Measurements from ENCODE around the gene MYH11.

Gene MYH11

DNA sequence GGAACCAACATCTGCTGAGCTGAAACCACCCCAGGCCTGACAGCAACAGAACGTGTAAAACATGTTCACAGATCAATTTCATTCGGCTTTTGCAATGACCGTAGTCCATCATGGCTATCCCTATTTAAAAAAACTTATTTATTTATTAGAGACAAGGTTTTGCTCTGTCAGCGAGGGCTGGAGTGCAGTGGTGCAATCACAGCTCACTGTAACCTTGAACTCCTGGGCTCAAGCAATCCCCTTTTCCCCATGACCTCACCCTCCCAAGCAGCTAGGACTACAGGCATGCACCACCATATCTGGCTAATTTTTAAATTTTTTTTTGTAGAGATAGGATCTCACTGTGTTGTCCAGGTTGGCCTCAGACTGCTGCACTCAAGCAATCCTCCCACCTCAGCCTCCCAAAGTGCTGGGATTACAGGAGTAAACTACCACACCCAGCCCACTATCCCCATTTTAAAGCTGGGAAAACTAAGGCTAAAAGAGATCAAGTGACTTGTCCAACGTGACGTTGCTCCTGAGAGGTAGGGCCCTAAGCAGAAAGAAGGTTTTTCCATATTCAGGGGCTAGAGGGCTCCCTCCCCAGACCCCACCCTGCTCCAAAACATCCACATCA is 77.7 kb downstream of the MYH11 start:
- H3K27ac ChIP-seq, result no peak overlapping the region
- POLR2A ChIA-PET (ENCODE audit: low non-redundant PET), result no interaction called here
- CTCF ChIA-PET, result no interaction called here
- TF ChIP-seq, protein P1, sequence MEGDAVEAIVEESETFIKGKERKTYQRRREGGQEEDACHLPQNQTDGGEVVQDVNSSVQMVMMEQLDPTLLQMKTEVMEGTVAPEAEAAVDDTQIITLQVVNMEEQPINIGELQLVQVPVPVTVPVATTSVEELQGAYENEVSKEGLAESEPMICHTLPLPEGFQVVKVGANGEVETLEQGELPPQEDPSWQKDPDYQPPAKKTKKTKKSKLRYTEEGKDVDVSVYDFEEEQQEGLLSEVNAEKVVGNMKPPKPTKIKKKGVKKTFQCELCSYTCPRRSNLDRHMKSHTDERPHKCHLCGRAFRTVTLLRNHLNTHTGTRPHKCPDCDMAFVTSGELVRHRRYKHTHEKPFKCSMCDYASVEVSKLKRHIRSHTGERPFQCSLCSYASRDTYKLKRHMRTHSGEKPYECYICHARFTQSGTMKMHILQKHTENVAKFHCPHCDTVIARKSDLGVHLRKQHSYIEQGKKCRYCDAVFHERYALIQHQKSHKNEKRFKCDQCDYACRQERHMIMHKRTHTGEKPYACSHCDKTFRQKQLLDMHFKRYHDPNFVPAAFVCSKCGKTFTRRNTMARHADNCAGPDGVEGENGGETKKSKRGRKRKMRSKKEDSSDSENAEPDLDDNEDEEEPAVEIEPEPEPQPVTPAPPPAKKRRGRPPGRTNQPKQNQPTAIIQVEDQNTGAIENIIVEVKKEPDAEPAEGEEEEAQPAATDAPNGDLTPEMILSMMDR (conservative IDR thresholded peaks at IDR 0.05; ENCODE audit: low read depth), result no peak
- DNase-seq (ENCODE audit: low spot score), result no peak

DNA sequence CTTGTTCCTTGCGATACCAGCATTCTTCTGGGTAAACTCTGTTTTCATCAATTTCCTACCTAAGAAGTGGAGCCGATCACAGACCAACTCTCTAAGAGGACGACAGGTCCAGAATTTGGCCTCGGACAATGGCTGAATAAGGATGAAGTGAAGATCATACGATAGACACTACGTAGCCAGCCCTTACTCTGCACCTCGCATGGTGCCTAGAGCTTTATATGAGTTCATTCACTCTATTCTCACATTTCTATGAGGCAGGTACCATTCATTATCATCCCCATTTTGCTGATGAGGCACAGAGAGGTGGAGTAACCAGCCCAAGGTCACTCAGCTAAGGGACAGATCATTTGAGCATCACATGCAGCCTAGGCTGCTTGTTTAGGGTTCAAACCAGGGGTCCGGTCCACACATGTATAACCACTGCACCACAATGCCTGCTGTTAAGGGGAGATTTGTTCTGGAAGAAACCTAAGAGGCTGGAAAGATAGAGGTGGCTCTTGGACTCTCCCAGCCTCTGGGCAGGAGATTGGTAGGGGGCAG is 78.6 kb downstream of the MYH11 start:
- ChIA-PET POLR2A (ENCODE audit: low non-redundant PET) (no interaction called here), CTCF (interaction anchor here (0.6 to 2.1 kb wide), 5 partner anchors 43 to 305 kb away, joined by 3 to 7 read pairs (median 3); no protein-coding TSS in a partner anchor)
- TF ChIP-seq, protein P1 (conservative IDR thresholded peaks at IDR 0.05; ENCODE audit: low read depth), result no peak
- no peak for DNase-seq (ENCODE audit: low spot score)
- no peak overlapping the region for H3K27ac ChIP-seq

DNA sequence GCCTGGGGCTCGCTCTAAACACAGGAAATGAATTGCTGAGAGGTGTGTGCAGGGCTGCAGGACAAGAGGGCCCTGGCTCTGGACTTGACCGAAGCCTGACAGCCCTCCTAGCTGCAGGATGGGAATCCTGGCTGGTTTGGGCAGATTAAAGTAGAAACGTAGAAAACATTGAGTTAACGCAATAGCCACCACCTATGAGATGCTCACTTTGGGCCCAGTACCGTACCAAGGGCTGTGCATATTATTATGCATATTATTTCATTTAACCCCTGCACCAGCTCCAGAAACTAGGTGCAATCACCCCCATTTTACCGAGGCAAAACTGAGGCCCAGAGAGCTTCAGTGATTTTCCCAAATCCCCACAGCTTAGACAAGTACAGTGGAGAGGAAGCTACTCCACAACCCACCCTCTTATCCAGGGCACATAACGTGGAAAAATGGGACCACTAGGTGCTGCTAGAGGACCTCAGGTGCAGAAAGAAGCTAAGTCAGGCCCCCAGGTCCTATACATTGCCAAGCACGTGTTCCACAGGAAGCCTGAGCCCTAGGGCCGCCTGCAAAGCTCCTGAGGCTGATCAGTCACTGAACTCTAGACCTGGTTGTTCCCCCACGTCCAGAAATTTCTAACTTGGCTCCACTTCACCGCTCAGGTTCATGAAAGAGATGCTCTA is 79.2 kb downstream of the MYH11 start:
- no peak overlapping the region for H3K27ac ChIP-seq
- ChIA-PET CTCF (interaction anchor here (0.6 to 2.1 kb wide), 6 partner anchors 44 to 306 kb away, joined by 3 to 7 read pairs (median 4); no protein-coding TSS in a partner anchor), POLR2A (ENCODE audit: low non-redundant PET) (no interaction called here)
- TF ChIP-seq, protein P1 (conservative IDR thresholded peaks at IDR 0.05; ENCODE audit: low read depth), result no peak; the same call in 1 of the 2 replicates
- DNase-seq (ENCODE audit: low spot score), result peak; percentile 49

DNA sequence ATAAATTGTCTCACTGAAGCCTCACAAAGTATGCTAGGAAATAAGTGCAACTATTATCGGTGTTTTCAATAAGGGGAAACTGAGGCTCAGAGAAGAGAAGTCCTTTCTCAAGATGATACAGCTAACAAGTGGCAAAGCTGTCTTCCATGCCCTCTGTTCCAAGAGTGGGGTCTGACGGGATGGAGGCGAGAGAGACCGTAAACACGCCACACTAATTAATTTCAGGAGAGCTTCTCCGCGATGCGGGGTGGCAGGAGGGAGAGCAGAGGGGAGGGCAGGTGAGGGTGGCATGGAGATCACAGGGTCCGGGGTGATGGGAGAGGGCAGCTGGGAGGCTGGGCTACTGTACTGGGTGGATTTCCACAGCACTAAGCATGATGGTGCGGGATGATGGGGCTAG is 80.3 kb downstream of the MYH11 start:
- ChIA-PET CTCF (interaction anchor here (0.6 to 2.1 kb wide), 2 partner anchors 32 to 45 kb away, joined by 3 to 7 read pairs; no protein-coding TSS in a partner anchor), POLR2A (ENCODE audit: low non-redundant PET) (interaction anchor here (0.6 kb wide), 1 partner anchor 25 kb away, joined by 3 read pairs; no protein-coding TSS in a partner anchor)
- no peak for DNase-seq (ENCODE audit: low spot score)
- TF ChIP-seq, protein P1 (conservative IDR thresholded peaks at IDR 0.05; ENCODE audit: low read depth), result no peak
- no peak overlapping the region for H3K27ac ChIP-seq

DNA sequence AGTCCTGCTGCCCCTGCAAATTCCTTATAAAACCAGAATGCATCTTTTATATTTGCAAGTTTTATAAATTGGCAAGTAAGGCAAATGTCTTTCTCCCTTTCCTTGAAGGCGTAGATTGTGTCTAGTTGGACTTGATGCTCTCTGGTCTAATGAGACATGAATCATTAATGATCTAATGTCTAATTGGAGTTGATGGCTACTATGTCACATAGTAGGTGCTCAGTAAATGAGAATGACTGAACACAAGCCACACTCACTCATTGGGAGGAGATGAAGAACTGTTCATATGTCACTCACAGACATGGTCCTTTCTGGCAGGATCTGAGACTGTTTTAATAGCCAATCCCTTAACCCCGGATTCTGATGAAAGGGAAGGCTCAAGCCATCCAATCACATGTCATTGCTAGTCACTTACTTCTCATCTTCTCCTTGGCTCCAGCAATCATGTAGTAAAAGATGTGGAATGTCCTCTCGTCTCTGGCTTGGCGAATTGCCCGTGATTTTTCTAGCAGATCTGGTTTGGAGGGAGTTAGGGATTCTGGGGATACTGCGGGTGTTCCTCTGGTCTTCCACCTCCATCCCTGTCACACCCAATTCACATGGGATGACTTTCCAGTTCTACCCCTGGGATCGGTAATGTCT is 81.0 kb downstream of the MYH11 start:
- no peak overlapping the region for H3K27ac ChIP-seq
- TF ChIP-seq, protein P1 (conservative IDR thresholded peaks at IDR 0.05; ENCODE audit: low read depth), result no peak
- POLR2A ChIA-PET (ENCODE audit: low non-redundant PET), result no interaction called here
- DNase-seq (ENCODE audit: low spot score), result no peak
- CTCF ChIA-PET, result interaction anchor here (0.6 kb wide), 1 partner anchor 45 kb away, joined by 6 read pairs; no protein-coding TSS in a partner anchor

DNA sequence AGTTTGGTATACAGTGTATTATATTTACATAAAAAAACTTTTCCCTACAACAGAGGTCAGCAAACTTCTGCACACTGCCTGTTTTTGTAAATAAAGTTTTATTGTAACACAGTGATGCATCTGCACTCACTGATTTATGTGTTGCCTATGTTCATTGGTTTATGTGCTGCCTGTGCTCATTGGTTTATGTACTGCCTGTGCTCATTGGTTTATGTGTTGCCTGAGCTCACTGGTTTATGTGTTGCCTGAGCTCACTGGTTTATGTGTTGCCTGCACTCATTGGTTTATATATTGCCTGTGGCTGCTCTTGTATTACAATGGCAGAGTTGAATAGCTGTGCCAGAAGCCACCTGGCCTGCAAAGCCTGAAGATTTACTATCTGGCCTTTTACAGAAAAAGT is 81.6 kb downstream of the MYH11 start:
- no peak overlapping the region for H3K27ac ChIP-seq
- POLR2A ChIA-PET (ENCODE audit: low non-redundant PET), result no interaction called here
- peak; percentile 48 for DNase-seq (ENCODE audit: low spot score)
- CTCF ChIA-PET, result interaction anchor here (0.5 to 0.6 kb wide), 3 partner anchors 25 to 211 kb away, joined by 3 to 6 read pairs (median 3); no protein-coding TSS in a partner anchor
- TF ChIP-seq, protein P1 (conservative IDR thresholded peaks at IDR 0.05; ENCODE audit: low read depth), result no peak

All from RWPE1 (cell line).